PC-3 (cell line): Measurements from ENCODE around the gene TPH2.

Experiments
- EZH2 ChIP-seq: fragments of 300-600 bp; sonication (generic); IDR thresholded peaks from one replicate; pipeline ENCODE4 v1.6.1; 2017; ENCODE audit warnings: antibody characterized with exemption, mild to moderate bottlenecking, low read length; ENCODE audit not compliant: unreplicated experiment
- EZH2phosphoT487 ChIP-seq: fragments of 300-600 bp; sonication (generic); IDR thresholded peaks from 2 replicates; pipeline ENCODE4 v1.6.1; 2018; ENCODE audit warnings: mild to moderate bottlenecking, antibody characterized with exemption, low read length, borderline replicate concordance

DNA sequence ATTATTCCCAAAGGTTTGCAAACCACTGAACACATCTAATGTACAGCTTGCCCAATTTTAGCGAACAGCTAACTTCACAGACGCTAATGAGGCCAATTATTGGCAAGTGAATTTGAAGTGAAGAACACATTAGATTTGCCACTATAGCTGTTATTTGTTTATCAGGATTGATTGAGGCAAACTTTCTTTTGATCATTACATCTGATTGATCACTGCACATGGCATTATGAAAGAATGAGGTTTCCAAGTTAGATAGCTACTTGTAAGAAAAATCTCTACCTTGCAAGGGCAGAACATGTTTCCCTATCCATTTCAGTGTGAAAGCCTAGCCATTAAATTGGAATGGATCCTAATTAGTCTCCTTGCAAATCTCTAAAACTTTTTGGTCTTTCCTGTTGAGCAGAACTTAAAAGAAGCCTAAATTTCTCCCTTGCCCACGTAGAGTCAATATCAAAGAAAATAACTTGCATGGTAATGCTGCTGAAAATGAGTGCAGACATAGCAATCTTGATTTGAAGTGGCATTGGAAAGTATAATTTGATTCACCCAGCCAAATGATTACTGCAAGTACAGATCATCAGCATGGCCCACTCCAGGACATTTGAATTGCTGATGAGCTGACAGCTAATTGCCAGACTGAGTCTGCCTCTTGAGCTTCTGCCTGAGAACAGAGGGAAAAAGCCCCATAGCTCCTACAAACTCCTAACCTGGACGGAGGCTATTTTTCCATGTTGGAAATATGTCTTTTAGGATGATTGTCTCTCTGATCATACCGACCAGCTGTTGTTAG lies 98.6 kb downstream of the TPH2 start:
- TF ChIP-seq EZH2phosphoT487 (no peak), EZH2 (no peak)
